Ureter (tissue), 1 donor: ENCODE data around the gene KLHL29. TPM values are rescaled to one million over a fixed set of nuclear protein-coding genes. Genes with fewer than 3 reads are reported as not detected.

Experiments used
- DNase-seq: peaks from one replicate; pipeline ENCODE4 v3.0.0-alpha.2; 2020; ENCODE audit warnings: low spot score
- total RNA-seq: library from RNA; stranded (reverse); gene quantifications from one replicate; pipeline ENCODE4 v1.2.4, GENCODE V29; 2023
- donor health status: DM: yes; HTN: yes; CAD: no.

KLHL29 gene
- total RNA-seq, 1 donor from 2014 or later: 16.8 TPM

- no peak for DNase-seq
Observed at GRCh38 chr2:23657371-23657770, 272.4 kb downstream of the KLHL29 start.

- no peak for DNase-seq
Observed at GRCh38 chr2:23657934-23658333, 273.0 kb downstream of the KLHL29 start.

- no peak for DNase-seq
Observed at GRCh38 chr2:23658466-23658942, 273.5 kb downstream of the KLHL29 start.

- no peak for DNase-seq
Observed at GRCh38 chr2:23659328-23659727, 274.3 kb downstream of the KLHL29 start.

- no peak for DNase-seq
Observed at GRCh38 chr2:23659773-23660172, 274.8 kb downstream of the KLHL29 start.

GRCh38 chr2:23660237-23660636 lies 275.3 kb downstream of the KLHL29 start:
- DNase-seq: no peak

GRCh38 chr2:23661276-23662050 lies 276.5 kb downstream of the KLHL29 start:
- no peak for DNase-seq

GRCh38 chr2:23662466-23662865 lies 277.5 kb downstream of the KLHL29 start:
- DNase-seq: no peak

- DNase-seq: no peak
Observed at GRCh38 chr2:23662941-23663920, 278.3 kb downstream of the KLHL29 start.

GRCh38 chr2:23664066-23664788 lies 279.2 kb downstream of the KLHL29 start:
- DNase-seq: no peak

- no peak for DNase-seq
Observed at GRCh38 chr2:23666241-23666979, 281.4 kb downstream of the KLHL29 start.

GRCh38 chr2:23666980-23667357 lies 282.0 kb downstream of the KLHL29 start:
- no peak for DNase-seq

- no peak for DNase-seq
Observed at GRCh38 chr2:23668756-23669304, 283.9 kb downstream of the KLHL29 start.

- peak; percentile 92 for DNase-seq
Observed at GRCh38 chr2:23669413-23670244, 284.6 kb downstream of the KLHL29 start.

- DNase-seq: no peak
Observed at GRCh38 chr2:23670245-23670592, 285.2 kb downstream of the KLHL29 start.

- DNase-seq: no peak
Observed at GRCh38 chr2:23673082-23673481, 288.1 kb downstream of the KLHL29 start.

GRCh38 chr2:23673830-23674679 lies 289.1 kb downstream of the KLHL29 start:
- DNase-seq: no peak

- DNase-seq: no peak
Observed at GRCh38 chr2:23675506-23675905, 290.5 kb downstream of the KLHL29 start.

GRCh38 chr2:23677836-23678235 lies 292.9 kb downstream of the KLHL29 start:
- no peak for DNase-seq
